HCT116 (cell line): ENCODE measurements around the gene UMPS. TPM values are rescaled to one million over a fixed set of nuclear protein-coding genes. Genes with fewer than 3 reads are reported as not detected.
"Not testable (repeated sequence)": the region's sequence is repeated elsewhere in the genome, so short reads cannot be mapped to it uniquely, and the experiment has no call there.

Source experiments
- ATAC-seq: fragments of 200-7000 bp; cut with Tn5 transposase; 2 replicates; pipeline ENCODE4 v1.9.1; 2020; ENCODE audit warnings: mild to moderate bottlenecking, moderate library complexity
- BruUV-seq: library from RNA; stranded (reverse); fragments of 400-500 nt; replicated peaks from 2 replicates; lab custom pipeline; 2021; lab: Mats Ljungman, UMichigan
- CTCF ChIA-PET: fragments of 300-600 bp; sonication (Branson Sonifier 250); formaldehyde crosslinking; loops from one replicate; lab custom pipeline; 2021; ENCODE audit warnings: antibody characterized with exemption; lab: Charles Lee
- POLR2A ChIA-PET: fragments of 300-600, 350-600 bp; sonication (Branson Sonifier 250); formaldehyde crosslinking; loops from one replicate; lab custom pipeline; 2021; ENCODE audit warnings: antibody characterized with exemption; lab: Charles Lee
- RAD21 ChIA-PET, 2 experiments: fragments of 300-600 bp; sonication (Branson Sonifier 250); formaldehyde crosslinking; loops; one replicate each; lab custom pipeline; 2023; ENCODE audit warnings: low total read pairs in 2 of 2; ENCODE audit not compliant: uncharacterized antibody in 2 of 2, unreplicated experiment in 2 of 2, low non-redundant PET in 1 of 2; lab: Charles Lee
- DNase-seq: peaks from one replicate; pipeline ENCODE4 v3.0.0-alpha.2; 2010; ENCODE audit warnings: low read depth, low spot score
- H2AFZ ChIP-seq: fragments of 200-600 bp; shearing (Covaris generic), sonication (generic); 2 replicates; pipeline ENCODE4 v1.6.1; 2017; ENCODE audit warnings: low read depth, mixed run types, mixed read lengths, antibody characterized with exemption, low read length; ENCODE audit not compliant: poor library complexity, severe bottlenecking
- H3K27ac ChIP-seq: 2 replicates; pipeline ENCODE4 v1.5.1; 2012; ENCODE audit warnings: low read depth, low read length
- H3K27me3 ChIP-seq: fragments of 200-600 bp; sonication (generic); 2 replicates; pipeline ENCODE4 v1.6.1; 2016; ENCODE audit warnings: mixed run types, low read length, mixed read lengths; ENCODE audit not compliant: insufficient read depth
- H3K36me3 ChIP-seq, 2 experiments: fragments of 200-500 bp in 1 of 2; fragments of 200-600 bp in 1 of 2; sonication (Bioruptor generic) in 1 of 2; sonication (generic) in 1 of 2; 2 replicates each; pipeline versions ENCODE4 v1.5.1 to v1.6.1; 2014 to 2016; ENCODE audit warnings: low read length in 2 of 2, inconsistent platforms in 1 of 2, mixed read lengths in 1 of 2, mixed run types in 1 of 2; ENCODE audit not compliant: insufficient read depth in 2 of 2, control insufficient read depth in 1 of 2
- H3K4me1 ChIP-seq, 2 experiments: fragments of 200-600 bp in 1 of 2; sonication (generic) in 1 of 2; 2 replicates each; pipeline versions ENCODE4 v1.5.1 to v1.6.1; 2012 to 2017; ENCODE audit warnings: low read length in 2 of 2, inconsistent platforms in 1 of 2, mild to moderate bottlenecking in 1 of 2, mixed read lengths in 1 of 2, mixed run types in 1 of 2, moderate library complexity in 1 of 2; ENCODE audit not compliant: insufficient read depth in 2 of 2, control insufficient read depth in 1 of 2
- H3K4me2 ChIP-seq: fragments of 200-600 bp; sonication (generic); 2 replicates; pipeline ENCODE4 v1.6.1; 2017; ENCODE audit warnings: mixed run types, low read length, mixed read lengths
- H3K4me3 ChIP-seq, 2 experiments: fragments of 200-600 bp in 1 of 2; sonication (generic) in 1 of 2; replicated peaks in 1 of 2; 2 replicates each; pipeline ENCODE4 v1.5.1; 2011 to 2016; ENCODE audit warnings: low read length in 2 of 2, control low read depth in 1 of 2, low read depth in 1 of 2, mild to moderate bottlenecking in 1 of 2, mixed read lengths in 1 of 2, mixed run types in 1 of 2
- H3K79me2 ChIP-seq: fragments of 200-600 bp; sonication (generic); 2 replicates; pipeline ENCODE4 v1.6.1; 2017; ENCODE audit warnings: mild to moderate bottlenecking, mixed run types, low read length, moderate library complexity, mixed read lengths; ENCODE audit not compliant: insufficient read depth
- H3K9ac ChIP-seq: fragments of 200-600 bp; sonication (generic); 2 replicates; pipeline ENCODE4 v1.6.1; 2016; ENCODE audit warnings: low read length, mixed read lengths
- H3K9me2 ChIP-seq: fragments of 200-600 bp; sonication (generic), shearing (Covaris generic); 2 replicates; pipeline ENCODE4 v1.6.1; 2017; ENCODE audit warnings: mixed run types, mild to moderate bottlenecking, moderate library complexity; ENCODE audit not compliant: insufficient read depth
- H3K9me3 ChIP-seq, 2 experiments: fragments of 200-500 bp in 1 of 2; fragments of 200-600 bp in 1 of 2; sonication (Bioruptor generic) in 1 of 2; sonication (generic) in 1 of 2; 2 replicates each; pipeline ENCODE4 v1.6.1; 2014 to 2017; ENCODE audit warnings: low read length in 2 of 2, mixed read lengths in 2 of 2, inconsistent platforms in 1 of 2, low read depth in 1 of 2, mild to moderate bottlenecking in 1 of 2, mixed run types in 1 of 2, moderate library complexity in 1 of 2; ENCODE audit not compliant: control insufficient read depth in 1 of 2, insufficient read depth in 1 of 2
- H4K20me1 ChIP-seq: fragments of 200-600 bp; sonication (generic), shearing (Covaris generic); 2 replicates; pipeline ENCODE4 v1.6.1; 2017; ENCODE audit warnings: mixed run types, mild to moderate bottlenecking, moderate library complexity; ENCODE audit not compliant: insufficient read depth
- CEBPB ChIP-seq: IDR thresholded peaks from 2 replicates; pipeline ENCODE4 v1.6.1; 2012; ENCODE audit warnings: low read depth
- EGR1 ChIP-seq: IDR thresholded peaks from 2 replicates; pipeline ENCODE4 v1.6.1; 2012; ENCODE audit warnings: low read depth
- ELF1 ChIP-seq: IDR thresholded peaks from 2 replicates; pipeline ENCODE4 v1.6.1; 2012; ENCODE audit warnings: low read depth, borderline replicate concordance
- EZH2 ChIP-seq: fragments of 200-600 bp; sonication (generic); IDR thresholded peaks from 2 replicates; pipeline ENCODE4 v1.6.1; 2017; ENCODE audit warnings: antibody characterized with exemption, mixed run types
- EZH2phosphoT487 ChIP-seq: fragments of 200-600 bp; IDR thresholded peaks from 2 replicates; pipeline ENCODE4 v1.6.1; 2018; ENCODE audit warnings: antibody characterized with exemption, borderline replicate concordance
- FOSL1 ChIP-seq: IDR thresholded peaks from 2 replicates; pipeline ENCODE4 v1.6.1; 2012; ENCODE audit warnings: low read depth
- JUND ChIP-seq: IDR thresholded peaks from 2 replicates; pipeline ENCODE4 v1.6.1; 2012
- MAX ChIP-seq: IDR thresholded peaks from 2 replicates; pipeline ENCODE4 v1.6.1; 2012
- POLR2A ChIP-seq: IDR thresholded peaks from 2 replicates; pipeline ENCODE4 v1.7.0; 2011; ENCODE audit warnings: borderline replicate concordance; ENCODE audit not compliant: insufficient read depth, insufficient read length; ENCODE audit errors: extremely low read depth
- POLR2AphosphoS5 ChIP-seq: IDR thresholded peaks from 2 replicates; pipeline ENCODE4 v1.6.1; 2011; ENCODE audit warnings: mild to moderate bottlenecking, low read depth, low read length, moderate library complexity
- RAD21 ChIP-seq: IDR thresholded peaks from 2 replicates; pipeline ENCODE4 v1.6.1; 2012; ENCODE audit warnings: low read depth, mild to moderate bottlenecking
- SRF ChIP-seq: IDR thresholded peaks from 2 replicates; pipeline ENCODE4 v1.6.1; 2012; ENCODE audit warnings: low read depth
- YY1 ChIP-seq: IDR thresholded peaks from 2 replicates; pipeline ENCODE4 v1.6.1; 2011; ENCODE audit warnings: low read length, low read depth, moderate library complexity, mild to moderate bottlenecking; ENCODE audit not compliant: insufficient replicate concordance; ENCODE audit errors: extremely low read depth
- ZBTB33 ChIP-seq: IDR thresholded peaks from 2 replicates; pipeline ENCODE4 v1.6.1; 2011; ENCODE audit warnings: mild to moderate bottlenecking, low read length, moderate library complexity; ENCODE audit not compliant: insufficient replicate concordance; ENCODE audit errors: extremely low read depth
- ZFX ChIP-seq: fragments of 450-650 bp; IDR thresholded peaks from 2 replicates; pipeline ENCODE4 v1.6.1; 2017
- ZNF274 ChIP-seq: fragments of 200-500 bp; sonication (Bioruptor generic); IDR thresholded peaks from 2 replicates; pipeline ENCODE4 v1.6.1; 2014; ENCODE audit warnings: mild to moderate bottlenecking, low read depth, low read length, inconsistent platforms
- intact Hi-C: fragments of 100-400 bp; cut with micrococcal nuclease; formaldehyde crosslinking; loops from 2 replicates; pipeline ENCODE4 v1.10.0; 2022
- total RNA-seq: library from RNA; stranded (reverse); gene quantifications from one replicate; pipeline ENCODE4 v1.2.1, GENCODE V29; 2021; ENCODE audit not compliant: unreplicated experiment

Gene UMPS
- total RNA-seq, 1 experiment from 2014 or later, result 41.3 TPM

GRCh38 chr3:124705552-124705951, 24.7 kb upstream of the UMPS start:
- H3K4me3 ChIP-seq, result no peak overlapping the region
- CTCF ChIA-PET, result interaction anchor here (1.3 kb wide), 1 partner anchor 16 kb away, joined by 3 read pairs; no protein-coding TSS in a partner anchor
- intact Hi-C loops, result no loop called here
- POLR2A ChIA-PET, result no interaction called here
- H3K9me2 ChIP-seq, result no peaks in the 10 kb centered on the region
- no peak overlapping the region for H3K9ac ChIP-seq
- H3K9me3 ChIP-seq, result no peaks in the 10 kb centered on the region
- RAD21 ChIA-PET, result no interaction called here
- H3K4me2 ChIP-seq, result no peak overlapping the region
- no peaks in the 10 kb centered on the region for H4K20me1 ChIP-seq
- TF ChIP-seq YY1 (no peak), EZH2phosphoT487 (no peak), SRF (no peak), ZNF274 (no peak), POLR2A (no peak), ELF1 (no peak), ZFX (no peak), CEBPB (no peak), RAD21 (no peak), FOSL1 (no peak), MAX (no peak), EZH2 (no peak), POLR2AphosphoS5 (no peak), EGR1 (no peak), JUND (no peak), ZBTB33 (no peak)
- TF ChIP-seq, all 23 proteins: peak for 0
- H3K36me3 ChIP-seq, result no peaks in the 10 kb centered on the region; a peak in 1 of 4 replicates
- ATAC-seq, result no peak
- no peak overlapping the region for H2AFZ ChIP-seq
- no peak for DNase-seq
- no TSS peak for BruUV-seq
- no peaks in the 10 kb centered on the region for H3K4me1 ChIP-seq
- no peak overlapping the region for H3K27ac ChIP-seq
- no peaks in the 10 kb centered on the region for H3K79me2 ChIP-seq
- H3K27me3 ChIP-seq, result peaks cover 24% of the 10 kb centered on the region; the same call in 1 of the 2 replicates

- BruUV-seq, ATAC-seq, H3K27ac ChIP-seq, H4K20me1 ChIP-seq, H3K4me3 ChIP-seq, H3K9me2 ChIP-seq, H3K4me1 ChIP-seq, H3K9me3 ChIP-seq, H2AFZ ChIP-seq, CTCF ChIA-PET, RAD21 ChIA-PET, POLR2A ChIA-PET, H3K9ac ChIP-seq, H3K4me2 ChIP-seq, H3K79me2 ChIP-seq, DNase-seq, intact Hi-C loops, H3K36me3 ChIP-seq: not testable (repeated sequence)
- H3K27me3 ChIP-seq, result peaks cover 13% of the 10 kb centered on the region; the same call in 1 of the 2 replicates
These were observed 23.0 kb upstream of the UMPS start for GRCh38 chr3:124707223-124707622.
